HG03521 (cell line): ENCODE data around the gene HOXB4.

Experiments
- ATAC-seq: cut with Tn5 transposase; IDR thresholded peaks from one replicate; pipeline ENCODE4 v1.9.1; 2021; ENCODE audit warnings: mild to moderate bottlenecking, moderate library complexity; ENCODE audit not compliant: unreplicated experiment

HOXB4 gene

GRCh38 chr17:48575066-48575582, 3.0 kb downstream of the HOXB4 start:
- ATAC-seq = no peak

DNA sequence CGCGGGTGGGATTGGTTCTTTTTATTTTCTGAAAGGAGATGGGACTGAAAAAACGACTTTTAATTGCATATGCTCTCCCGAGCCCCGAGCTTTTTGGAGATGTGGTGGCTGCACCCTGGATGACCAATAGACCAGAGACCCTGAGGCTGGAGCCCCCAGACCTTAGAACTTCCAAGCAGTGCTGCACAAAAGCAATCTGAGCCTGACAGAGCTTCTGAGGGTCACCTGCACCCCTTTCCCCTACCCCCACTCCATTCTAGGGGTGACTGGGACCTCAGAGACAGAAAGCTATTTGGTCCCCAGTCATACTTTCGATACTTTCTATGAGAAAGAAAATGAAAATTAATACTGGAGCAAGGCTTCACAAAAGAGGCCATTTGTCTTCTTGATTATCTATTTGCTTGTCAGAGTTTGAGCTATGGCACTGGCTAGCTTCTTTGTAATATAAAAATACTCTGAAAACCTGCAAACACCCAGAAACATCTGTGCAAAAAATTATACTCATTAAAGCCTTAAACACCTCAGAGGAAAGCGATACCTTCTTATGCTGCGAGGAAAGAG, 3.6 kb downstream of the HOXB4 start:
- no peak for ATAC-seq

DNA sequence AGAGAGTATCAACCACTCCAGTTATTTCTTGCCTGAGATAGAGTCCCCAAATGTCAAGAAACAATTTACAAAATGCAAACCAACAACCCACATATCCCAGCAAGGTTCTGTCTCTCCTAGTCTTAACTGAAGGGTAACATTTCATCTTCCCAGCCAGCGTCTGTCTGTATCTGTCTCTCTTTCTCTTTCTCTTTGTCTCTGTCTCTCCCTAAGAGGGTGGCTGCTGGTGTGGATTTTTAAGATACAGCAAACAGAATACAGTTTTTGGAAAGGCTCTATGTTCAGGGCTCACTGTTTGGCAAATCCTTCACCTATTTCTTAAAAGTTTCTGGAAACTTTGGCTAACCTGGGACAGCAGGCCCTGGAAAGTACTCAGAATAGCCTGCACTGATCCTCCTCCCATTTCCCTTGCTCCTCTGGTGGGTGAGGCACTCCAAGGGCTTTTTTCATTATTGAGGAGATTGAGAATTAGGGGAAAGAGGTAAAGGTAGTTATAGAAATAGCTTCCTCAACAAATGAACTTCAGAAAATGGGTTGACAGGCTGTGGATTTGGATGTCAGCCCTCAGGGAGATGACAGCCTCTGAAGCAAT, 6.2 kb downstream of the HOXB4 start:
- ATAC-seq = no peak

DNA sequence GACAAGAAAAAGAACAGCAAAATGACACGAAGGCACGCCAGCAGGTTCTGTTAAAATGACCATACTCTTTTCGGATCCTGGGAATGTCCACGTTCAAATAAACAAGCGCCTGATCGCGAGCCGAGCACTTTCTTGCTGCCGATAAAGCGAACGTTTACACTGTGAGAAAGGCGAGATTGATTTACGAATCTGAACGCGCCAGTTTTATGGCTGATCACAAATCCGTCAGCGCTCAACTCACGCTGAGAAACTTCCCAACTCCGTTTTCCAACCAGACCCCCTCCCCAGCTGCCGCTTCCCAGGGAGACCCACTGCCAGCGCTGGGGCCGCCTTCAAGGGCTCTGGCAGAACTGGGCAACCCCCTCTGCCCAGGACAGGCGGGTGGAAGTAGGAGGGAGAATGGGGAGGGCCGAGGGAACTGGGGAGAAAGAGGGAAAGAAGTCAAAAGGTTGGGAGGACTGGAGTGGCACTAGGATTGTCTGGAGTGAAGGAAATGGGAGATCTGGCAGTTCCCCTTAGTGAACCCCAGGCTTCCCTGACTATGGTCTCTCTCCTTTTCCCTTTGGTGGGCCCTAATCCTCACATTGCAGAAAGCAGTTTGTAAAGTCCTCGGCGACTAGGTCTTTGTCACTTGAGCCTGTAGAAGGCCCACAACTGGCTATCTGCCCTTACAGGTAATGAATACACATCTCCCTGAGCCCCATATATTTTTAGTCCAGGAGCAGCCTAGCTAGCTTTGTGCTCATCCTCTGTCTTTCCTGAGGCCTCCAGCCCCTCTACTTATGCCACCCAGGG, 6.9 kb downstream of the HOXB4 start:
- ATAC-seq = no peak

- ATAC-seq = no peak
These were observed 7.7 kb downstream of the HOXB4 start for GRCh38 chr17:48570325-48571023.

DNA sequence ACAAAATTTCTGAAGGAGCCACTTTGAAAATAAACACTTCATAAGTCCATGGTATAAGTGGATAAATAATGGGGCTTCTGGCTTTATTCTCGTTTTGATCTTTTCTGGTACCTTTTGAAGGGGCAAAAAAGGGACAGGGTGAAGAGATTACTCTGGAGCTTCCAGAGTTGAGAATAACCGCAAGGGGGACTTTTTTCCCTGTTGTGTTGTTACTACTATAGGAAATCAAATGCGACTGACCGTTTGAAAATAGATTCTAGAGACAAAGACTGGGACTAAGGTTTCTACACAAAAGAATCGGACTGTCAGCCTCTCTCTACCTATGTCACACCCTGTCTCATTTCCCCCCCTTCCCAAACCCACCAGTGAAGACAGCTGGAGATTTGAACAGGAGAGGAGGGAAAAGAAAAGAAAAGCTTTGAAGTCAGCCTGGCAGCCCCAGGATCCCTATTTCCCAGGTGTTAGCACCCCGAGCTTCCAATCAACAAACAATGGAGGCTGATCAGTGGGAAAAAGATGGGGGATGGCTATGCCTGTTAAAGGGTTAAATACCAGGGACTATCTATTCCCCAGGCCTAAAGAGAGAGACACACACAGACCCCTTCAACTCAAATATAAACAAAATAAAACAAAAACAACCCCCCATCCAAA, 8.4 kb downstream of the HOXB4 start:
- no peak for ATAC-seq

DNA sequence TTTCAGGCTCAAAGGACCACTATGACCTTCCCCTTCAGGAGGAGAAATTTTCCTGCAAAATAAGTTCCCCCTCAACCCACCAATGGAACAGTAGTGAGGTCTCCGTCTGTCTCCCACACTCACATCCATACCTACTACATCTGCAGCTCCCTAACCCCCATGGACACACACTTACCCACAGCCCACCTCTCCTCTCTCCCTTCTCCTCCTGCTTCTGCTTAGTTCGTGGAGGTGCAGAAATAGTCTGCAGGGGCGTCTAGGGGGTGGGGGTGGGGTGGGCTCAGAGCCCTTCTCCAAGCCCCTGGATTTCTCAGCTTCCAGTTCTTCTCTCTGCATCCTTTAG, 8.9 kb downstream of the HOXB4 start:
- no peak for ATAC-seq

GRCh38 chr17:48568499-48569239, 9.5 kb downstream of the HOXB4 start:
- no peak for ATAC-seq

- ATAC-seq = no peak
These were observed 10.3 kb downstream of the HOXB4 start for GRCh38 chr17:48567646-48568354.

- ATAC-seq = no peak
These were observed 10.9 kb downstream of the HOXB4 start for GRCh38 chr17:48567209-48567608.

GRCh38 chr17:48566717-48567116, 11.4 kb downstream of the HOXB4 start:
- ATAC-seq = no peak

- no peak for ATAC-seq
These were observed 12.0 kb downstream of the HOXB4 start for GRCh38 chr17:48565925-48566710.

DNA sequence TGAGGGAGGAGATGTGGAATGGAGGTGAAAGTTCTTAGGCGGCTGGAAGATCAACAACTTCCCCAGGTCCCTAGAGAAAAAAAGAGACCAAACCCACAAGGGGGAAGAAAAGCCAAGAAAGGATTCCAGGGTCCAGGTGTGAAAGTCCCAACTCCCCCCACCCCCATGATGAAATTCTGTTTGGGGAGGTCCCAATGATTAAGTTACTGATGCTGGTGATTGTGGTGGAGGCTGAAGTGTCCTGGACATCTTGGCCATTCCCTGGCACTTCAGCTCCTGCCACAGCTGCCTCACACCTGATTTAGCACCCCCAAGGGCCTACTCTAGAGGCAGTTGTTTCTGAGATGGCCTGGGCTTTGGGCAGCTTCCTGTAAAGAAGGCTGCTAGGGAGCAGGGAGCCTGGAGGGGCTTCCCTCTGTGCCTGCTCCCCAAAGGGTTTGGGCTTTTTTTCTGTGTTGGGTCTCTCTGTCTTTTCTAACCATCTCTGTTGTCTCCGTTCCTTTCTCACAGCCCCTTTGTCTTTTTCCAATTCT, 13.1 kb downstream of the HOXB4 start:
- ATAC-seq = no peak

DNA sequence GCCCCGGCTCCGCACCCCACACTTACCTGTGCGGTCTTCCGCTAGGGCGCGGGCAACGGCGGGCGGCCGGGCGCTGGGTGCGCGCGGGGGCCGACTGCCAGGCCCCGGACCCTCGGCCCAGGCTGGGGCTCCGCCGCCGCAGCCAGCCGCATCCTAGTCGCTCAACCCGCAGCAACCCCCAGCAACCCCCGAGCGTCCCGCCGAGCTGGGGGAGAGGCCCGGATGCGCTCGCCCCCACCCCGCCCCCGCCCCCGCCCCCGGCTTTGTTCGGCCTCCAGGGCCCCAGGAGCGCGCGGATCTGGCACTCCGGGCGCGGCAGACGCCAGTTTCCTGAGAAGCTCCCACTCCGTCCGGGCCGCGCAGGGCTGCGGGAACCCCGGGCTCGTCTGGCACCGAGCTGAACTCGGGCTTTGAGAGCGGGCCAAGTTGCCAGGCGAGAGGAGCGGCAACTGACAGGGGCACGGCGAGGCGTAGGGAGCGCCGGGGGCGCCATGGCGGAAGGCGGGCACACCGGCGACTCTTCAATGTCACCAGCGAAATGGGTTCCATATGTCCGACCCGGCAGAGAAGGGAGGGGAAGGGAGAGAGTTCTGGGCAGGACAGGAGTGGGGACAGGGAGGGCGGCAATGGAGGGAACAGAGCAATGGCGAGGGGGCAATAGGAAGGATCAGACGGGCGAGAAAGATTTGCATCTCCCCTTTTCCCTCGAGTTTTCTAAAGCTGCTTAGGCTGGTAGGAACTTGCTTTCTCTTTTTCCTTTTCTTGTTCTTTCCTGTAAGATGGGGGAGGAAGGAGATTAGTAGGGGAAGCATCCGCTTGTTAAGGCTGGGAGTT, 13.7 kb downstream of the HOXB4 start:
- ATAC-seq = no peak

GRCh38 chr17:48563867-48564187, 14.3 kb downstream of the HOXB4 start:
- ATAC-seq = no peak

DNA sequence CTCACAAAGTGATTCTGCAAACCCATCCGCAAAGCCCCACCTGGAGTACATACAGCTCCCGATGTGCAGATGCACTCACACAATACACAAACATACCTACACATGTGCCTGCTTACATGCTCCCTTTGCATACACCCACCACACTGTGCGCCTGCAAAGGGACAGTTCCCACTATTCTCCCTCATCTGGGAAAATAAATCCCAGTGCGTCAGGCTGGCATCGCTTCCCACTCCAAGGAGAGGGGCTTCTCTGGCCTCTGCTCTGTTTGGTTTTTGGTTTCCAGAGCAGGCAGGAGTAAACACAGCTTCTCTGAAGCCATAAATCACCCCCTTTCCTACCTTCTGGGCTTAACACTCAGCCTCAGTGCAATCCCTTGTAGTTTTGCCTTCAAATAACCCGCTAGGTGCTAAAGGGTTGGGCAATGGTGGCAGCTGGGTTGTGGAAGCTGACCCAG, 14.7 kb downstream of the HOXB4 start:
- no peak for ATAC-seq

DNA sequence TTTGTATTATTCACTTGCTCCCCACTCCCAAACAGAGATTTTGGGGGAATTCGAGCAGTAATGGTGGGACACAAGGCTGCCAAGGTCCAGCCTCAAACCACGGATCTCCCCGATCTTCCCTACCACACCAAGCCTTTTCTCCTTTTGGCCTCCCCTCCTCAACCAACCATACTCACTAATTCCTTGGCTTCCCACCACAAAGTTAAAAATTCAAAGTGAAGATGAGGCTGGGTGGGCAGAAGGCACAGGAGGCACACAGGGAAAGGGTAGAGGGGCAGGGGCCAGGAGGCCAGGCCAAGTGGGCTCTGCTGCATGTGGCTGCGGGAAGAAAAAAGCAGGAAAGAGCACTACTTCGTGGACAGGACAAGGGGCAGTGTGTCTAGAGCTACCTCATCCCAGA, 15.2 kb downstream of the HOXB4 start:
- ATAC-seq = no peak
